Measurements from ENCODE around the gene DNAAF1. TPM values are rescaled to one million over a fixed set of nuclear protein-coding genes. Genes with fewer than 3 reads are reported as not detected.

The DNAAF1 gene
- total RNA-seq, 4 donors from 2014 or later, result under 0.01 TPM; not detected in 3

GRCh38 chr16:84124257-84125073 lies 20.6 kb upstream of the DNAAF1 start:
- DNase-seq, result no peak
- TF ChIP-seq POLR2A (IDR thresholded peaks at IDR 0.05), result no peak
- no peak for TF ChIP-seq CTCF (IDR thresholded peaks at IDR 0.05)
- 78 to 85% methylated on average over 7 of the region's 7 CpGs for WGBS, 2 donors
- Histone ChIP-seq H3K4me3 (no peak overlapping the region), H3K36me3 (peaks cover 0 to 64% (median 8%) of the 10 kb centered on the region in 3 donors), H3K9me3 (no peaks in the 10 kb centered on the region), H3K4me1 (peaks cover 0 to 3% (median 0%) of the 10 kb centered on the region in 3 donors), H3K27ac (no peak overlapping the region), H3K27me3 (no peaks in the 10 kb centered on the region)
- intact Hi-C loops (cut with DNase I), result no loop called here

- TF ChIP-seq CTCF (IDR thresholded peaks at IDR 0.05) (no peak), POLR2A (IDR thresholded peaks at IDR 0.05) (no peak)
- 84 to 88% methylated on average over 4 to 5 of the region's 5 CpGs for WGBS, 2 donors
Observed at GRCh38 chr16:84131117-84131516, 14.0 kb upstream of the DNAAF1 start.

DNA sequence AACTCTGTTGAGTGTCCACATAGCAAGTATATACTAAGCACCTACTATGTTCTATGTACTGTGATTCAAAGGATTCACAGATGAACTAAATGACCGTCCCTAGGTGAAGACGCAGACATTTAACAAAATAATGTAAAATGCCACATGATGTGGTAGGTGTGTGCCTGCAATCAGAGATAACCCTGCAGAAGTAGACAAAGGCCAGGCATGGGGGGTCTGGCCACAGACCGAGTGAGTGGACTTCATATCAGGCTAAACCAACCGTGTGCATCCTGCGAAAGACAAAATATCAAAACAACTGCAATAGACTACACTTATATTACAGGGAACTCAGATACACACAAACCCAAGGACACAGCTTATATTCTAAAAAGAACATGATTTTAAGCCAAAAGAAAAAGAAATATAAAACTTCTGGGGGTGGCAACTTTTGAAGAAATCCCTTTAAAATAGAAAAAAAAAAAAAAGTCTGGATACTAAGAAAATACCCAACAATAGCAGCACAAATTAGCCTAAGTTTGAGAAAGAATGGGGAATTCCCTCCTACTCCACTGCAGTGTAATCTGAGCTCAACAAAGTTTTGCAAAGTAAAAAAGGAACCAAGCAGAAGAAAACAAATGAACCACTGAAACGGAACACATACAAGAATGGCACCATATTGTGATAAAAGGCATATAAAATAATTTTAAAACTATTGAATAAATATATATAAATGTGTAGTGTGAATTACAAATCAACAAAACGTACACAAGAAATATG lies 12.4 kb upstream of the DNAAF1 start:
- no peak for DNase-seq
- Histone ChIP-seq H3K36me3 (peaks cover 0 to 34% (median 13%) of the 10 kb centered on the region in 3 donors), H3K27me3 (no peaks in the 10 kb centered on the region), H3K4me1 (no peaks in the 10 kb centered on the region), H3K9me3 (no peaks in the 10 kb centered on the region), H3K4me3 (no peak overlapping the region), H3K27ac (no peak overlapping the region)
- TF ChIP-seq POLR2A (IDR thresholded peaks at IDR 0.05) (no peak), CTCF (IDR thresholded peaks at IDR 0.05) (no peak)
- 90 to 91% methylated on average over 7 of the region's 7 CpGs for WGBS, 2 donors
- intact Hi-C loops (cut with DNase I), result no loop called here

More at GRCh38 chr16:84131117-84131516, 14.0 kb upstream of the DNAAF1 start:
- H3K27ac ChIP-seq, result no peak overlapping the region
- no peaks in the 10 kb centered on the region for H3K27me3 ChIP-seq
- peaks cover 0 to 47% (median 13%) of the 10 kb centered on the region in 3 donors for H3K36me3 ChIP-seq
- H3K9me3 ChIP-seq, result no peaks in the 10 kb centered on the region
- H3K4me1 ChIP-seq, result no peaks in the 10 kb centered on the region
- H3K4me3 ChIP-seq, result no peak overlapping the region
- DNase-seq, result no peak
- intact Hi-C loops (cut with DNase I), result no loop called here

DNA sequence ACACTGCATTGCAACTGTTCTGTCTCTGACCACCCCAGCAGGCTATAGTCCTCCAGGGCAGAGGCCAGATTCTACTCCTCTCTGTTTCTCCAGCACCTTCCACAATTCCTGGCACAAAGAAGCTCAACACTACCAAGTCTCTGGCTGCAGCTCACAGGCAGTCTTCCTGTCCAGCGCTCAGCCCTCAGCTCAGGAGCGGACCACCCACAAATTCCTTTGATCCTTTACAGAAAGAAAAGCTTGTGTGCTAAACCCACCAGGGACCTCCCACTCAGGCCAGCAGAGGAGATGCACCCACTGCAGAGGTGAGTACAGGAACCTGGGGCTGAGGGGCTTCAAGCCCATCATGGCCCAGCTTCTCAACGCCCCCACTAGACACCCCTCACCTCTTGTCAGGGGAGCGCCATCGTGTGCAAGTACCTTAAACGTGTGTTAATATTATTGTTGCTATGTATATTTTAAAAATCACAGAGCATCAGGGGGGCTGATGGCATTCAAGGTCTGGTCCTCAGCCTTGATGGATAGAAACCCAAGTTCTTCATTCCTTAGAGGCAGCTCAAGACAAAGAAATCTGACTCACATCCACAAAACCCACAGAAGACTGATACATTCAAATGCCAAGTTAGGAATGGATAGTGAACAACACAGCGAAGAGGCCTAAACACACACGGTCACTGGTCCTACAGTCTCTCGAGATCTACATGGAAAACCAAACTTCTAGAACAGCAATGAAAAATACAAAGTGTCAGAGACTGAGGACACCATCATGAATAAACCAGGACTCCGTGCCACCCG lies 8.6 kb upstream of the DNAAF1 start:
- Histone ChIP-seq H3K9me3 (no peaks in the 10 kb centered on the region), H3K4me1 (no peaks in the 10 kb centered on the region), H3K27ac (no peak overlapping the region), H3K36me3 (no peaks in the 10 kb centered on the region), H3K4me3 (no peak overlapping the region), H3K27me3 (no peaks in the 10 kb centered on the region)
- TF ChIP-seq POLR2A (IDR thresholded peaks at IDR 0.05), result no peak
- no peak for TF ChIP-seq CTCF (IDR thresholded peaks at IDR 0.05)
- no peak for DNase-seq
- intact Hi-C loops (cut with DNase I), result no loop called here
- WGBS, 2 donors, result 91 to 94% methylated on average over 7 to 11 of the region's 11 CpGs

All from esophagus squamous epithelium (tissue), 5 donors.